ENCODE results near the gene STAC. TPM values are rescaled to one million over a fixed set of nuclear protein-coding genes. Genes with fewer than 3 reads are reported as not detected.
"Not testable (repeated sequence)": the region's sequence is repeated elsewhere in the genome, so short reads cannot be mapped to it uniquely, and the experiment has no call there.

Gene STAC
- total RNA-seq, 1 donor from 2014 or later: 21.7 TPM

GRCh38 chr3:36489101-36489500 lies 108.8 kb downstream of the STAC start:
- DNase-seq (ENCODE audit: low read depth): peak; percentile 45
- TF ChIP-seq, protein P1, sequence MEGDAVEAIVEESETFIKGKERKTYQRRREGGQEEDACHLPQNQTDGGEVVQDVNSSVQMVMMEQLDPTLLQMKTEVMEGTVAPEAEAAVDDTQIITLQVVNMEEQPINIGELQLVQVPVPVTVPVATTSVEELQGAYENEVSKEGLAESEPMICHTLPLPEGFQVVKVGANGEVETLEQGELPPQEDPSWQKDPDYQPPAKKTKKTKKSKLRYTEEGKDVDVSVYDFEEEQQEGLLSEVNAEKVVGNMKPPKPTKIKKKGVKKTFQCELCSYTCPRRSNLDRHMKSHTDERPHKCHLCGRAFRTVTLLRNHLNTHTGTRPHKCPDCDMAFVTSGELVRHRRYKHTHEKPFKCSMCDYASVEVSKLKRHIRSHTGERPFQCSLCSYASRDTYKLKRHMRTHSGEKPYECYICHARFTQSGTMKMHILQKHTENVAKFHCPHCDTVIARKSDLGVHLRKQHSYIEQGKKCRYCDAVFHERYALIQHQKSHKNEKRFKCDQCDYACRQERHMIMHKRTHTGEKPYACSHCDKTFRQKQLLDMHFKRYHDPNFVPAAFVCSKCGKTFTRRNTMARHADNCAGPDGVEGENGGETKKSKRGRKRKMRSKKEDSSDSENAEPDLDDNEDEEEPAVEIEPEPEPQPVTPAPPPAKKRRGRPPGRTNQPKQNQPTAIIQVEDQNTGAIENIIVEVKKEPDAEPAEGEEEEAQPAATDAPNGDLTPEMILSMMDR (conservative IDR thresholded peaks at IDR 0.05; ENCODE audit: low read depth, low read length): no peak
- no peak overlapping the region for H3K4me3 ChIP-seq (ENCODE audit: low read depth, low read length)

DNA sequence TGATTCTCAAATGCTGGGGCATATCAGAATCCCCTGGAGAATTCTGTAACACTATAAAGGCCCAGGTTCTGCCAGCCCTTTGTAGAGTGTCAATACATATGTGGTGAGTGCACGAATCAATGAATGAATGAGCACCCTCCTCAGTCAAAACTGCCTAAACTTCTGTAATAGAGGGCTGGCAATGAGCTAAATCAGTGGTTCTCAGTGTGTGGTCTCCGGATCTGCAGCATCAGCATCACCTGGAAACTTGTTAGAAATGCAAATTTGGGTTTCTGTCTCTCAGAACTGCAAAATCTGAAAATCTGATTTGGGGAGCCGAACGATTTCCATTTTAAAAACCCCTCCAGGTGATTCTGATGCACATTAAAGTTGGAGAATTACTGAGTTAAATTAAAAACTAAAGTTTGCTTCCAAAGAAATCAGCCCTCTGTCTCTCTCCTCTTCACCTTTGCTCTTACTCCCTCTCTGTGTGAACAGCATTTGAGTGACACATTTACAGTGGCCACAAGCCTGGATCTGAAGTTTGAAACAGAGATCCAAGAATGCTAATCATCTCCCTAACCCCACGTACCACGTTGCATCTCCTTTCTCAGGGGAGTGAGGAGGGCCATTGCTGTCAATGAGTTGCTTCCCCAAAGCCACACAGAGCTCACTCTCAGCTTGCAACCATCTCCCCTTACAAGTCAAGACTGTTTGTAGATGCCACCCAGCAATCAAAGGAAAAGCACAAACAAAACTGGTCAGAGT lies 109.5 kb downstream of the STAC start:
- TF ChIP-seq, protein P1 (conservative IDR thresholded peaks at IDR 0.05; ENCODE audit: low read depth, low read length): no peak
- no peak for DNase-seq (ENCODE audit: low read depth)
- H3K4me3 ChIP-seq (ENCODE audit: low read depth, low read length): no peak overlapping the region

GRCh38 chr3:36493051-36493450 lies 112.7 kb downstream of the STAC start:
- TF ChIP-seq, protein P1 (conservative IDR thresholded peaks at IDR 0.05; ENCODE audit: low read depth, low read length): no peak
- DNase-seq (ENCODE audit: low read depth): peak; percentile 62
- H3K4me3 ChIP-seq (ENCODE audit: low read depth, low read length): no peak overlapping the region

DNA sequence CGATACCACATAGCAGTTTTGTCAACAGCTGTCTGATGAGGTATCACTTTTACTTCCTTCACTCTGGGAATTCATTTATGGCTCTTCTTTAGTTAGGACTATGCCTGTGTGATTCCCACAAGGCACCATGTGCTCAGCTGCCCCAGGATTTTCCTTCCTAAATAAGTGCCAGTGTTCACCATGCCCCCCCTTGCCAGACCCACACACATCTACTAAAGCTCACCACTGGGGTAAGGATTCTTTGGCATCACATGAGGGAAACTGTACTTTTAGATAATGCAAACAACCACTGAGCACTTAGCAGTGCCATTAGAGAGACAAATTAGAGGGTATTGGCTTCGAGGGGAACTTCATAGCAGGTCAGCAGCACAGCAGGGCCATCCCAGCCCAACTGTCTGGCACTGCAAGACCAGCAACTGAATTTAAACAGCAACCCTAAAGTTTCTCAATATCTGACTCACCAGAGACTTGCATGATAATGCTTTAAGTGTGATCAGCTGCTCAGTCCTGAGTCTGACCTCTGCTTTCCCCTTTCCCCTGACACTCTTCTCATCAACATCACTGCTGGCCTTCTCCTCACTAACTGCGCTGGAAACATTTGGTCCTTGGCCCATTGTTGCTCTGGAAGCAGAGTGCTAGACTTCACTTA lies 114.3 kb downstream of the STAC start:
- peak; percentile 78 for DNase-seq (ENCODE audit: low read depth)
- TF ChIP-seq, protein P1 (conservative IDR thresholded peaks at IDR 0.05; ENCODE audit: low read depth, low read length): no peak
- H3K4me3 ChIP-seq (ENCODE audit: low read depth, low read length): no peak overlapping the region

GRCh38 chr3:36496684-36497633 lies 116.7 kb downstream of the STAC start:
- TF ChIP-seq, protein P1 (conservative IDR thresholded peaks at IDR 0.05; ENCODE audit: low read depth, low read length): no peak
- H3K4me3 ChIP-seq (ENCODE audit: low read depth, low read length): no peak overlapping the region
- no peak for DNase-seq (ENCODE audit: low read depth)

- H3K4me3 ChIP-seq (ENCODE audit: low read depth, low read length); DNase-seq (ENCODE audit: low read depth): not testable (repeated sequence)
Observed at GRCh38 chr3:36500053-36500452, 119.7 kb downstream of the STAC start.

DNA sequence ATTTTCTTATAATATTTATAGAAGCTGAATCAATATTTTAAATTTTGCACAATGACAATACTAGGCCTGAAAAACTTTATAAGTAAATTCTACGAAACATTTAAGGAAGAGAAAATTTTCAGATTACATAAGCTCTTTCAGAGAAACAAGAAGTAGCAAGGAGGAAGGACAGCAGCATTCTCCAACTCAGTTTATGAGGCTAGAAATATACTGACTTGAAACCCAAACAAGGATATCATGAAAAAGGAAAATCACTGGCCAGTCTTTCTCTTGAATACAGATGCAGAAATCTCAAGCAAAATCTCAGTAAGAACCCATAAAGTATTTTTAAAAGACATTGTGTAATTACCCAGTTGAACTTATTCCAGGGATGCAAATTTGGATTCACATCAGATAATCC lies 121.3 kb downstream of the STAC start:
- H3K4me3 ChIP-seq (ENCODE audit: low read depth, low read length): no peak overlapping the region
- TF ChIP-seq, protein P1 (conservative IDR thresholded peaks at IDR 0.05; ENCODE audit: low read depth, low read length): no peak
- no peak for DNase-seq (ENCODE audit: low read depth)
